HS-5 (cell line): Measurements from ENCODE around the gene EPB41L5.
"Not testable (repeated sequence)": the region's sequence is repeated elsewhere in the genome, so short reads cannot be mapped to it uniquely, and the experiment has no call there.

Experiments
- DNase-seq: peaks from one replicate; pipeline ENCODE4 v3.0.0-alpha.2; 2012; ENCODE audit warnings: low read depth

The EPB41L5 gene

DNA sequence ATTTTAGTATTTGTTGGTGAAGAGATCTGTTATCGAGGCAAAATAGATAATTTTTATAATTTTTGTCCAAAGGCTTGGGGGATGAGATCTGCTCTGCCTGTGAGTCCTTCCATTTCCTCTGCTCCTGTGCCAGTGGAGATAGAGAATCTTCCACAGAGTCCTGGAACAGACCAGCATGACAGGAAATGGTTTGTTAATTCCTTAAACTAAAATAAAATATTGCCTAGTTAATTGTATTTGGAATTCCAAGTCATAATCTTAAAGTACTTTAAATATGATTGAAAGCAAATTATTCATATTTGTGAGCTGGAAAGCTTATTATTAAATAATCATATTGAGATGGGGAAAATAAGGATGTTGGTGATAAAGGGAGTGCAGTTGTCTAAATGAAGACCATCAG is 87.8 kb downstream of the EPB41L5 start:
- no peak for DNase-seq

DNA sequence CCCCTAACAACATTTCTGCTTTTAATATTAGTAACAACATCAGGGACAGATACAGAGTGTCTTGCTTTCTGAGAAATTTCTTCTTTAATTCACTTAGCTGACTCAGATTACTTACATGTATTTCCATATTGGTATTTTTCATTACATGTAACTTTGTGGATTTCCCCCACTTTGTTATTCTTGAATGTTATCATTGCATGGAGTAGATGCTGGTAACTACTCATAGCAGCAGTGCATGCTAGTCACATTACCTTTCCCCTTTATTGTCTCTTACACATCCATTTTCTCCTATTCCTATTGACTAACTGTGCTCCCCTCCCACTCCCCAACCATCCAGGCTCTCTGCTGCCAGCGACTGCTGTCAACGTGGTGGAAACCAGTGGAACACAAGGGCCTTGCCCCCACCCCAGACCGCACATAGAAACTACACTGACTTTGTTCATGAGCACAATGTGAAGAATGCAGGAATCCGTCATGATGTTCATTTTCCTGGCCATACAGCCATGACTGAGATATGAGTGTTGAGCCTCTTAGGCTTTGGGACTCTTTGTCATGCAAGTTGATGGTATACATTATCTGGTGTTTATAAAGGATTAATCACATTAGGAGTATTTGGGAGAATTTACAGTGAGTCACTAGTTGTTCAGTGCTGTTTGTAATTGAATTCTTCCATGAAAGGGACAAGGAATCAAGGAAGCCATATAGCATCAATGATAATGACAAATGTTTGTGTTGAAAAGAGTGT is 91.0 kb downstream of the EPB41L5 start:
- DNase-seq = peak; percentile 88

GRCh38 chr2:120104772-120105171 is 91.9 kb downstream of the EPB41L5 start:
- no peak for DNase-seq

GRCh38 chr2:120105360-120105759 is 92.5 kb downstream of the EPB41L5 start:
- no peak for DNase-seq

DNA sequence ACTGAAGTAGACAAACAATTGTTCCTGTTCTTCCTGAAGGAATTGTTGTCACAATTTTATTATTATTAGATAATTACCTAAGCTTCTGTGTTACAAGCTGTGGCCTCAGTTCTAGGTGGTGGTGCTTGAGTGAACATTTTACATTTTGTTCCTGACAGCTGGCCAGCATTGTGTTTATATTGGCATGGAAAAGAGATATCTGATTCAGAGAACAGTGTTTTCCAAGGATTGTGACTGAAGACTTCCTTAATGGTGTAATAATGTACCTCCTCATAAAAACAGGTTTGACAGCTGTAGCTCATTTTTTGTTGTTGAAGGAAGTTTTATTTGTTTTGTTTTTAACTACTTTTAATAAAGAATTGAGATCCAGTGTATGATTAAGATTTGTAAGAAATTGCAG is 95.2 kb downstream of the EPB41L5 start:
- peak; percentile 29 for DNase-seq

DNA sequence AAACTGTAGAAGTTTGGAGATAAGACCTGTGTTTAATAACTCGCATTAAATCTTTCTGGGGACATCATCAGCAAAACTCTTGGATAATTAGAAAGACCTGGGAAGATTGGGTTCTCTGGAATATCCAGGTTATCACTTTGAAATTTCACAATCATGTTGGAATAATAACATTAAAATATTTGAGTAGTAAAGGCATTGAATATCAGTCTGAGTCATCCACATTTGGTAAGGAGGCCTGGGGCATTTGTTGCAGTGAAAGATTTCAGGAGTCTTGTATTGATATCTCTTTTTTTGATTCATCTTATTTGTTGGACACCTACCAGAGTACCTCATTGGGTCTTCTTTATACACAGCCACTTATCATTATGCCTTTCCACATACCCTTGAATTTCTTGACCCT is 95.9 kb downstream of the EPB41L5 start:
- DNase-seq = peak; percentile 20

DNA sequence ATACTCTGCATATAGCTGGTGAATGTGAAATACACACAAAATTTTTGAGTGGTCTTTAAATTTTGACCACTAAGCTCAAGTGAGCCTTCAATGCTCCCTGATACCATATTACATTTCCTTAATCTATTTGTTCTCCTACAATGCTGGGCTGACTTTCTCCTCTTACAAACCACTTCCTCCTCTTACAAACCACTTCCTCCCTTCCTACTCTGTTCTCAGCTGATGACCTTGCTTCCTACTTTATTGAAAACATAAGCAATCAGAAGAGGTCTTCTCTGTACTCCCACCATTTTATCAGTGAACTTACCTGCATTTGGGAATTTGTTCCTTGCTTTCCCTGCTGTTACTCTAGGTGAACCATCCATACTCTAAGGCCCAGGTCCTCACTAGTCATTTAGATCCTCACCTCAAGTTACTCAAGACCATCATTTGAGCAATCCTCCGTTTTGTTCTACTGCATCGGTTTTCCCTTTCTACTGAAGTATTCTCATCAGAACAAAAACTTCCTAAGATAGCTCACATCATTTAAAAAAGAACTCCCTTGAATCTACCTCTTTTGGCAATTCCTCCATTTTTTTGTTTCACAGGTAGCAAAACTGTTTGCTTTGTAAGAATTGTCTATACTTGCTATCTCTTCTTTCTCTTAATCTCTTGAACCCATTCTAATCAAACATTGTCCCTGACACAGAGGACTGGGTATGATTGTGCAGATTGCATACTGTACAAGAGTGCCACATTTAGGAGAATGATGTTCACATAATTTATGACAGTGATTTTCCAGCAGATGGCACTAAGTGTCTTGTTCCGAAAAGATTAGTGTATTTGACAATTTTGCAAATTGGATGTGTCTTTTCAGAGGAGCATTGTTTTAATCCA is 96.5 kb downstream of the EPB41L5 start:
- DNase-seq = no peak

DNA sequence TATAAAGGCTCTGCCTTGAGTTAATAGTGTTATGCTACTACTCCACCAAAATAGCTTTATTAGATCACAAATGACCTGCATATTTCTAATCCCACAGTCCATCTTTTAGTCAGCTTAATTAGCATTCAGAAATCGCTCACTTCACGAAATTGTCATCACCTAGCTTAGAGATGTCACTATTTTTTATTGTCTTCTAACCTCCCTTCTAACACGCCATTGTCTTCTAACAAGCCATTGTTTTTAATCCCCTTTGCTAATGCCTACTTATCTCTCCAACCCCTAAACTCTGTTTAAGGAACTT is 97.1 kb downstream of the EPB41L5 start:
- DNase-seq = no peak

- no peak for DNase-seq
Observed at GRCh38 chr2:120110507-120110906, 97.6 kb downstream of the EPB41L5 start.

DNA sequence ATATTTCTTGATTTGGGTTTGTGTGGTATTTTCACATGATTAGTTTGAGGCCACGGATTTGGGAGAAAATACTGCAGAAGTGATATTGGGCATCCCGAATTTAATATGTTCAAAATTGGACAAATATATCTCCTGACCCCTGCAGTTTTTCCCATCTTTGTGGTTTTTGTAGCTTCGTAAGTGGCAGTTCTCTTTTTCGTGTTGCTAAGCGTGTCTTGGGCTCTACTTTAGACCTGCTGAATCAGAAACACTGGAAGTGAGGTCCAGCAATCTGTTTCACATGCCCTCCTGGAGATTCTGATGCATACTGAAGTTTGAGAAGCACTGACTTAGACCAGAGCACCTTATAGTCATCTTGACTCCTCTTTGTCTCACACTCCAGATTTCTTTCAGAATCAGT is 98.3 kb downstream of the EPB41L5 start:
- DNase-seq = no peak

DNA sequence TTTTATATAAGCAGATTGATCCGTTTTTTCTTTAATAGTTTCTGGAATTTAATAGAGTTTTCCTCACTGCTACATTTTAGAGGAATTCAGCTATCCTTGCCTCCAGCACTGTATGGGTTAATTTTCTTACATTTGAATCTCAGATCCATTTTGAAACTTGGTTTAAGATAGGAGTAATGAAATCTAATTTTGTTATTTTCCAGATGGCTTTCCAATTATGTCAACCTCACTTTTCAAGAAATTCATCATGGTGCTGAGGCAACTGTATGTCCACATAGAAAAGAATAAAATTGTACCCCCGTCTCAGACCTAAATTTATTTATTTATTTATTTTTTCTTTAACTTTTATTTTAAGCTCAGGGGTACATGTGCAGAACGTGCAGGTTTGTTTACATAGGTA is 105.1 kb downstream of the EPB41L5 start:
- DNase-seq = no peak

- no peak for DNase-seq
Observed at GRCh38 chr2:120118471-120118870, 105.6 kb downstream of the EPB41L5 start.

- DNase-seq = not testable (repeated sequence)
Observed at GRCh38 chr2:120121337-120121736, 108.5 kb downstream of the EPB41L5 start.

DNA sequence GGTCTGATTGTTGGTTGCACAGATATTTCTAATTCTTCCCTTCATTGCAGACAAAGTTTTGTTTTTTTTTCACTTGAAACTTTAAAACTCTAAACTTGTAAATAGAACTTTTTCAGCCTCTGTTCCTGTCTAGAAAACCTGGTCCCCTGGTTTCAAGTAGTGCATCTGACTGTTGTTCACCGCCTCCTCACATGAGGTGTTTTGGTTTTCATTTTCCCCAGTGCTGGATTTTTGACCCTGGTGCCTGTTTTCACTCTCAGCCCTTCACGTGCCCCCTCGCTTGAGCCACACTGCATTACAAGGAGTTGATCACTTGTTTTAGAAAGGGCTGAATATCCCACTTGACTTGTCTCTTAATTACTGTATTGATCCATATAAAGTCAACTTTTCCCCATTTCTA is 110.2 kb downstream of the EPB41L5 start:
- DNase-seq = no peak

- DNase-seq = no peak
Observed at GRCh38 chr2:120125195-120125594, 112.3 kb downstream of the EPB41L5 start.

DNA sequence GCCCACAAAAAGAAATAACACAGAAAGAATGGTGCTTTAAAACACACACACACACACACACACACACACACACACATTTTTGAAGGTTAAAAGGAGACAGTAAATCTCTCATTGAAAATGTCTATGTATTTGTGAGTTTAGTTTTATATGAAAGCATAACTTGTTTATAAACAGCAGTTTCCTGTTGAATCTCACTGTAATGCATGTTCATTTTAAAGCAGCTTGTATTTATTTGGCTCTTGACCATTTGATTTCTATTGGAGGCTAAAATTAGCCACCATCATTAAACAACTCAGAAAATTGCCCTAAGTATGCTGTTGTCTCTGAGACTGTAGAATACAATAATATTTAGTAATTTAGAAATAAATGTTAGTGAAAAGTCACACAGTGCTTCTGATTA is 115.3 kb downstream of the EPB41L5 start:
- DNase-seq = no peak

DNA sequence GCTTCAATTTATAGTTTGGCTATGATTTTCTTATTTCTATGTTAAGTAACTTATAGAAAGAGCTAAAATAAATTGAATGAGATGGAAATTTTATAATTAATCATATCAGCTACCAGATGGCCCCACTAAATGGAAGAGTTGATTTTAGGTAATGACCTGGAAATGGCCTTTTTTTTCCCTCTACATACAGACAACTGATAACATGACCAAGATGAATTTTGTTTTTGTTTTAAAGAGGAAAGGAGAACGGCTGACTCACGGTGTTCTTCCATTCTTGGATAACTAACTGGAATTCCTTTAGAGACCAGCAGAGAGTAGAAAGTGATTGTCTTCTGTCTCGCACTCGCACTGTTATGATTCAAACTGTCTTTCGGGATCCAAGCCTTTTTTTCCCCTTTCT is 119.3 kb downstream of the EPB41L5 start:
- DNase-seq = no peak

- DNase-seq = no peak
Observed at GRCh38 chr2:120132691-120133090, 119.8 kb downstream of the EPB41L5 start.

- no peak for DNase-seq
Observed at GRCh38 chr2:120133572-120134244, 120.8 kb downstream of the EPB41L5 start.

- DNase-seq = peak; percentile 83
Observed at GRCh38 chr2:120134263-120134662, 121.4 kb downstream of the EPB41L5 start.

GRCh38 chr2:120135013-120135412 is 122.1 kb downstream of the EPB41L5 start:
- DNase-seq = not testable (repeated sequence)

- no peak for DNase-seq
Observed at GRCh38 chr2:120140866-120141265, 128.0 kb downstream of the EPB41L5 start.
